ENCODE measurements around the gene SSH3.
"Not testable (repeated sequence)": the region's sequence is repeated elsewhere in the genome, so short reads cannot be mapped to it uniquely, and the experiment has no call there.

SSH3 gene

GRCh38 chr11:67303132-67303834, at the start of gene SSH3:
SSH3 (plus strand) TSS chr11:67303530; CDS start chr11:67303626, 96 bp downstream.
- peak within 1 kb of the TSS; percentile 83 for H3K4me3 ChIP-seq (ENCODE audit: low read depth, low read length)
- DNase-seq (ENCODE audit: low read depth) = no peak

GRCh38 chr11:67253872-67254624, 49.3 kb upstream of the SSH3 start:
- no peak overlapping the region for H3K4me3 ChIP-seq (ENCODE audit: low read depth, low read length)
- no peak for DNase-seq (ENCODE audit: low read depth)

- H3K4me3 ChIP-seq (ENCODE audit: low read depth, low read length) = no peak overlapping the region
- no peak for DNase-seq (ENCODE audit: low read depth)
Observed at GRCh38 chr11:67254798-67255197, 48.5 kb upstream of the SSH3 start.

GRCh38 chr11:67255353-67255752, 48.0 kb upstream of the SSH3 start:
- DNase-seq (ENCODE audit: low read depth) = no peak
- no peak overlapping the region for H3K4me3 ChIP-seq (ENCODE audit: low read depth, low read length)

- no peak overlapping the region for H3K4me3 ChIP-seq (ENCODE audit: low read depth, low read length)
Observed at GRCh38 chr11:67255864-67256263, 47.5 kb upstream of the SSH3 start.

GRCh38 chr11:67256477-67257135, 46.7 kb upstream of the SSH3 start:
- no peak for DNase-seq (ENCODE audit: low read depth)
- no peak overlapping the region for H3K4me3 ChIP-seq (ENCODE audit: low read depth, low read length)

More at GRCh38 chr11:67255864-67256263, 47.5 kb upstream of the SSH3 start:
- no peak for DNase-seq (ENCODE audit: low read depth)

GRCh38 chr11:67260406-67260805, 42.9 kb upstream of the SSH3 start:
- DNase-seq (ENCODE audit: low read depth) = no peak

GRCh38 chr11:67260885-67261639, 42.3 kb upstream of the SSH3 start:
- DNase-seq (ENCODE audit: low read depth) = not testable (repeated sequence)
- H3K4me3 ChIP-seq (ENCODE audit: low read depth, low read length) = peak overlapping the region; percentile 47

More at GRCh38 chr11:67260406-67260805, 42.9 kb upstream of the SSH3 start:
- no peak overlapping the region for H3K4me3 ChIP-seq (ENCODE audit: low read depth, low read length)

- no peak for DNase-seq (ENCODE audit: low read depth)
- peak overlapping the region; percentile 47 for H3K4me3 ChIP-seq (ENCODE audit: low read depth, low read length)
Observed at GRCh38 chr11:67261640-67261945, 41.7 kb upstream of the SSH3 start.

- H3K4me3 ChIP-seq (ENCODE audit: low read depth, low read length) = no peak overlapping the region
- DNase-seq (ENCODE audit: low read depth) = no peak
Observed at GRCh38 chr11:67261946-67262681, 41.2 kb upstream of the SSH3 start.

GRCh38 chr11:67262731-67263675, 40.3 kb upstream of the SSH3 start:
- no peak overlapping the region for H3K4me3 ChIP-seq (ENCODE audit: low read depth, low read length)
- DNase-seq (ENCODE audit: low read depth) = peak; percentile 55

- DNase-seq (ENCODE audit: low read depth) = no peak
- H3K4me3 ChIP-seq (ENCODE audit: low read depth, low read length) = no peak overlapping the region
Observed at GRCh38 chr11:67264260-67264659, 39.1 kb upstream of the SSH3 start.

GRCh38 chr11:67264877-67265632, 38.3 kb upstream of the SSH3 start:
- DNase-seq (ENCODE audit: low read depth) = no peak
- no peak overlapping the region for H3K4me3 ChIP-seq (ENCODE audit: low read depth, low read length)

- no peak for DNase-seq (ENCODE audit: low read depth)
- peak overlapping the region; percentile 30 for H3K4me3 ChIP-seq (ENCODE audit: low read depth, low read length)
Observed at GRCh38 chr11:67265633-67266448, 37.5 kb upstream of the SSH3 start.

- no peak for DNase-seq (ENCODE audit: low read depth)
- H3K4me3 ChIP-seq (ENCODE audit: low read depth, low read length) = peak within 1 kb of the TSS; percentile 88
Observed at GRCh38 chr11:67266449-67267187, 36.7 kb upstream of the SSH3 start, which contains the start of gene GRK2. GRK2 (plus strand) TSS chr11:67266473; CDS start chr11:67266700, 227 bp downstream.

All from skeletal muscle cell (primary cell).